Peyer's patch (tissue), 4 donors: ENCODE data around the gene PRDX6. TPM values are rescaled to one million over a fixed set of nuclear protein-coding genes. Genes with fewer than 3 reads are reported as not detected.
"Not testable (repeated sequence)": the region's sequence is repeated elsewhere in the genome, so short reads cannot be mapped to it uniquely, and the experiment has no call there.

Source experiments
- DNase-seq, 3 donors: peaks; one replicate each; pipeline ENCODE4 v3.0.0-alpha.2; 2017 to 2019
- H3K27ac ChIP-seq, 4 donors: fragments of 200-600 bp; sonication (generic); one replicate each; pipeline ENCODE4 v1.5.1; 2016 to 2019
- H3K27me3 ChIP-seq, 2 donors: fragments of 200-600 bp; sonication (generic); one replicate each; pipeline ENCODE4 v1.5.1; 2019
- H3K36me3 ChIP-seq, 3 donors: fragments of 200-600 bp; sonication (generic); one replicate each; pipeline ENCODE4 v1.5.1; 2016 to 2019
- H3K4me1 ChIP-seq, 4 donors: fragments of 200-600 bp; sonication (generic); one replicate each; pipeline ENCODE4 v1.5.1; 2016 to 2019
- H3K4me3 ChIP-seq, 4 donors: fragments of 200-600 bp; sonication (generic); 1 replicate in 3 of 4; 2 replicates in 1 of 4; pipeline ENCODE4 v1.5.1; 2016 to 2019; ENCODE audit warnings: mild to moderate bottlenecking in 1 of 4
- H3K9me3 ChIP-seq, 4 donors: fragments of 200-600 bp; sonication (generic); one replicate each; pipeline ENCODE4 v1.5.1; 2016 to 2019; ENCODE audit warnings: mild to moderate bottlenecking in 1 of 4
- POLR2A ChIP-seq, 2 donors: fragments of 450-650 bp; IDR thresholded peaks; one replicate each; pipeline ENCODE4 v1.5.1; 2017; ENCODE audit warnings: antibody characterized with exemption in 2 of 2, mild to moderate bottlenecking in 2 of 2, moderate library complexity in 2 of 2
- total RNA-seq, 4 donors: library from RNA; depleted of rRNA; stranded (reverse); fragments of >200 nt; gene quantifications; one replicate each; pipeline ENCODE4 v1.1.0, GENCODE V29; 2016
- TF ChIP-seq, protein P1 (sequence below), 6 experiments: fragments of 450-650 bp in 4 of 6; fragments of 200-600 bp in 2 of 6; sonication (generic) in 1 of 6; IDR thresholded peaks; one replicate each; pipeline ENCODE4 v1.5.1; 2017 to 2019; ENCODE audit warnings: antibody characterized with exemption in 6 of 6, mild to moderate bottlenecking in 3 of 6, moderate library complexity in 1 of 6

The PRDX6 gene
- total RNA-seq, 4 donors from 2014 or later, result 75.3 to 130 (median 108) TPM

- H3K4me3 ChIP-seq, result no peak overlapping the region
- TF ChIP-seq, protein P1, sequence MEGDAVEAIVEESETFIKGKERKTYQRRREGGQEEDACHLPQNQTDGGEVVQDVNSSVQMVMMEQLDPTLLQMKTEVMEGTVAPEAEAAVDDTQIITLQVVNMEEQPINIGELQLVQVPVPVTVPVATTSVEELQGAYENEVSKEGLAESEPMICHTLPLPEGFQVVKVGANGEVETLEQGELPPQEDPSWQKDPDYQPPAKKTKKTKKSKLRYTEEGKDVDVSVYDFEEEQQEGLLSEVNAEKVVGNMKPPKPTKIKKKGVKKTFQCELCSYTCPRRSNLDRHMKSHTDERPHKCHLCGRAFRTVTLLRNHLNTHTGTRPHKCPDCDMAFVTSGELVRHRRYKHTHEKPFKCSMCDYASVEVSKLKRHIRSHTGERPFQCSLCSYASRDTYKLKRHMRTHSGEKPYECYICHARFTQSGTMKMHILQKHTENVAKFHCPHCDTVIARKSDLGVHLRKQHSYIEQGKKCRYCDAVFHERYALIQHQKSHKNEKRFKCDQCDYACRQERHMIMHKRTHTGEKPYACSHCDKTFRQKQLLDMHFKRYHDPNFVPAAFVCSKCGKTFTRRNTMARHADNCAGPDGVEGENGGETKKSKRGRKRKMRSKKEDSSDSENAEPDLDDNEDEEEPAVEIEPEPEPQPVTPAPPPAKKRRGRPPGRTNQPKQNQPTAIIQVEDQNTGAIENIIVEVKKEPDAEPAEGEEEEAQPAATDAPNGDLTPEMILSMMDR (IDR thresholded peaks at IDR 0.05), result no peak
- no peak for TF ChIP-seq POLR2A (IDR thresholded peaks at IDR 0.05)
- no peaks in the 10 kb centered on the region for H3K36me3 ChIP-seq
- no peak overlapping the region for H3K27ac ChIP-seq
- H3K27me3 ChIP-seq, result no peaks in the 10 kb centered on the region
- H3K9me3 ChIP-seq, result peaks cover 0 to 7% (median 3%) of the 10 kb centered on the region in 4 donors
- no peak for DNase-seq
- H3K4me1 ChIP-seq, result peaks cover 0 to 23% (median under 1%) of the 10 kb centered on the region in 4 donors
Measured at GRCh38 chr1:173470608-173471007, 6.5 kb upstream of the PRDX6 start.

GRCh38 chr1:173473599-173474011, 3.5 kb upstream of the PRDX6 start:
- DNase-seq, result no peak
- Histone ChIP-seq H3K4me3 (no peak overlapping the region), H3K27ac (no peak overlapping the region), H3K27me3 (no peaks in the 10 kb centered on the region), H3K36me3 (no peaks in the 10 kb centered on the region), H3K9me3 (peaks cover 0 to 7% (median 3%) of the 10 kb centered on the region in 4 donors), H3K4me1 (peaks cover 0 to 39% (median 11%) of the 10 kb centered on the region in 4 donors)
- TF ChIP-seq, protein P1 (IDR thresholded peaks at IDR 0.05), result no peak
- no peak for TF ChIP-seq POLR2A (IDR thresholded peaks at IDR 0.05)

DNA sequence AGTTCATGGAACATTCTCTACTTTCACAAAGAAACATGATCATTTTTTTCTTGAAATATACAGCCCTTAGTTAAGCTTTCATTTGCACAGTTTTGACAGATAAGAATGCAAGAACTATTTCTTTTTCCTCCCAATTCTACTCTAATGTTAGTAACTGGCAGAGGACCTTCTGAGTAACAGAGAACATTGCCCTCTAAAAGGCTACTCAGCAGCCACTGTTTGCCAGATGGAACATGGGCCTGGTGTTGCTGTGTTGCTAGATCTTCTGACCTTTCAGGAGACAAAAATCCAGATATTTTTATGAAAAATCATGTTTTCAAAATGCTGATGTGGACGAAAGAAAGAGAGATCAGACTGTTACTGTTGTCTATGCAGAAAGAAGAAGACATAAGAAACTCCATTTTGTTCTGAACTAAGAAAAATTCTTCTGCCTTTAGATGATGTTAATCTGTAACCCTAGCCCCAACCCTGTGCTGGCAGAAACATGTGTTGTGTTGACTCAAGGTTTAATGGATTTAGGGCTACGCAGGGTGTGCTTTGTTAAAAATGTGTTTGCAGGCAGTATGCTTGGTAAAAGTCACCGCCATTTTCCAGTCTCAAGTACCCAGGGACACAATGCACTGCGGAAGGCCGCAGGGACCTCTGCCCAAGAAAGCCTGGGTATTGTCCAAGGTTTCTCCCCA, 2.9 kb upstream of the PRDX6 start:
- H3K27me3 ChIP-seq, result no peaks in the 10 kb centered on the region
- H3K36me3 ChIP-seq, result no peaks in the 10 kb centered on the region
- TF ChIP-seq POLR2A (IDR thresholded peaks at IDR 0.05), result no peak
- TF ChIP-seq, protein P1 (IDR thresholded peaks at IDR 0.05), result no peak
- H3K4me3 ChIP-seq, result no peak overlapping the region
- peaks cover 0 to 44% (median 13%) of the 10 kb centered on the region in 4 donors for H3K4me1 ChIP-seq
- DNase-seq, result no peak
- no peak overlapping the region for H3K27ac ChIP-seq
- peaks cover 0 to 7% (median 3%) of the 10 kb centered on the region in 4 donors for H3K9me3 ChIP-seq

DNA sequence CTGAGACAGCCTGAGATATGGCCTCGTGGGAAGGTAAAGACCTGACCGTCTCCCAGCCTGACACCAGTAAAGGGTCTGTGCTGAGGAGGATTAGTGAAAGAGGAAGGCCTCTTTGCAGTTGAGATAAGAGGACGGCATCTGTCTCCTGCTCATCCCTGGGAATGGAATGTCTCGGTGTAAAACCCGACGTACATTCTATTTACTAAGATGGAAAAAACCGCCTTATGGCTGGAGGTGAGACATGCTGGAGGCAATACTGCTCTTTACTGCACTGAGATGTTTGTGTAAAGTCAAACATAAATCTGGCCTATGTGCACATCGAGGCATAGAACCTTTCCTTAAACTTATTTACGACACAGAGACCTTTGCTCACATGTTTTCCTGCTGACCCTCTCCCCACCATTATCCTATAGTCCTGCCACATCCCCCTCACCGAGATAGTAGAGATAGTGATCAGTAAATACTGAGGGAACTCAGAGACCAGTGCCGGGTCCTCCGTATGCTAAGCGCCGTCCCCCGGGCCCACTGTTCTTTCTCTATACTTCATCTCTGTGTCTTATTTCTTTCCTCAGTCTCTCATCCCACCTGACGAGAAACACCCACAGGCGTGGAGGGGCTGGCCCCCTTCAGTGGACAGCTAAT, 2.2 kb upstream of the PRDX6 start:
- H3K36me3 ChIP-seq, H3K27me3 ChIP-seq, H3K9me3 ChIP-seq, H3K4me3 ChIP-seq, H3K27ac ChIP-seq: not testable (repeated sequence)
- peak in 1 of 3 donors; percentile 52 for DNase-seq
- H3K4me1 ChIP-seq, result peaks cover 0 to 49% (median 13%) of the 10 kb centered on the region in 4 donors

DNA sequence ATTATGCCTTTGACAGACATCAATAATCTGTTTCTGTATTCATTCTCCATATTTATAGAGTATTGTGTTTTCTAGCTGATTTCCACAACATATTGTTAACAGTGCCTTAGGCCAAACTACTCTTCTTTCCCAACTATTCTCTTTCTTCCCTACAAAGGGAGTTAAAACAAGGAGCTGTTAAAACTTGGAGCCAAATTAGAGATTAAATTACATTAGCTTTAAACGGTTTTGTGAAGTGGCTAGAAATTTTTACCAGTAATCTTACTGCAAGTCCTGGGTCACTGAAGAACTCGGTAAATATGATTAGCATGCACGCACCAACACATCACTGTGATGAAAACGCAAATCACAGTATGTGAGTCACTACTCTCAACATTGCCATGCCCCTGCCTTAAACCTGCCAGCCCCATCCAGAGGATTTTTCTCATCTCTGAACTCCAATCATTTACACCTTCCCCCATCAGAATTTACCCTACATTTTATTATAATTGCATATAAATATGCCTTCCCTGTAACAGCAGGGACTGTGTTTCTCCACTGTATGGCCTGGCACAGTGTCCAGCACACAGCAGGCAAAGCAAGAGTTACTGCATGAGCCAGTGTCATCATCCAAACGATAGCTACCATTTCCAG, 1.5 kb upstream of the PRDX6 start:
- Histone ChIP-seq H3K27me3 (no peaks in the 10 kb centered on the region), H3K9me3 (peaks cover 0 to 5% (median 2%) of the 10 kb centered on the region in 4 donors), H3K27ac (peak overlapping the region in 3 of 4 donors; percentile 92 to 96 (median 94)), H3K4me1 (peaks cover 0 to 49% (median 13%) of the 10 kb centered on the region in 4 donors), H3K36me3 (no peaks in the 10 kb centered on the region), H3K4me3 (peak overlapping the region; percentile 83 to 86 (median 84))
- TF ChIP-seq, protein P1 (IDR thresholded peaks at IDR 0.05), result no peak
- TF ChIP-seq POLR2A (IDR thresholded peaks at IDR 0.05), result no peak
- no peak for DNase-seq
